ENCODE data around the gene PHLPP1. TPM values are rescaled to one million over a fixed set of nuclear protein-coding genes. Genes with fewer than 3 reads are reported as not detected.

The PHLPP1 gene
- total and polyA plus RNA-seq, 9 of the 15 experiments (the other 6 are each of a cell fraction or from before 2014, with no cell fraction given) = 0.56 to 9.0 (median 4.5) TPM

DNA sequence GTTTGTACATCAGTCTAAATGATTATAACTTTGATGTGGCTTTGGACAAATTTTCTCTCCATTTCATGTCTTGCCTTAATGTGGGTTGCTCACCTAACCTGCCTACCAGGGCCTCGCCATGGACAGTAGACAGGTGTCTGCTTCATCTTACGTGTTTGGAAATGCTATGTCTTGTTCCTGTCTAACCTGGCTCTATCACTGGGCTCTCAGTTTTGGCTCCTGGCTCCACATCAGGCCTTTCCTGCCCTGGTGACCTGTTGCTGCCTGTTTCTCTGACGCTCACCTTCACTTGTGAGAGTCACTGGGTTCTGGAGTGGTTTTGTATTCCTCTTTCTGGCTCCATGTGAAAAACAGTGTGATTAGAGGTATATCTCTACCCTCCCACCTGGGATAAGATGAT, 65.9 kb downstream of the PHLPP1 start (continued):
- no peak for TF ChIP-seq STAT5A (IDR thresholded peaks at IDR 0.05; ENCODE audit: borderline replicate concordance, low read length)
- no peak for TF ChIP-seq ARID2 (IDR thresholded peaks at IDR 0.05)
- TF ChIP-seq SOX6 (IDR thresholded peaks at IDR 0.05) = no peak

DNA sequence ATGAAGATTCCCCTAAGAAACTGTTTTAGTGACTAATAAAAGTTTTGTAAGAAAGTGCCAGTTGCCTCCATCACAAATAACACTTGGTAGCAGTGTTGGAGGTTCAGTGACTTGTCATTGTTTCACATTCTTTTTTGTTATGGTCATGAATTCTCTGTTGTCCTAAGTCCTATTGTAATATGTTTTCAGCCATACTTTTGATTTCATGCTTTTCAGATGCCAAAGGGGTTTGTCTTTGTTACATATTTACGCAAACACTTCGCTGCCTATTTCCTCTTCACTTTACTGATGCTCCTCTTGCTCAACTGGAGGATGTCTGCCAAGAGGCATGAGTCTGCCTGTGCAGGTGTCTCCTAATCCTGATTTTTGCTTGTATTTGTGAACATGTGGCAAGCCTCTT, 66.6 kb downstream of the PHLPP1 start:
- TF ChIP-seq NEUROD1 (IDR thresholded peaks at IDR 0.05; ENCODE audit: borderline replicate concordance, low read depth, low read length, partially characterized antibody) = no peak
- TF ChIP-seq, protein P1, sequence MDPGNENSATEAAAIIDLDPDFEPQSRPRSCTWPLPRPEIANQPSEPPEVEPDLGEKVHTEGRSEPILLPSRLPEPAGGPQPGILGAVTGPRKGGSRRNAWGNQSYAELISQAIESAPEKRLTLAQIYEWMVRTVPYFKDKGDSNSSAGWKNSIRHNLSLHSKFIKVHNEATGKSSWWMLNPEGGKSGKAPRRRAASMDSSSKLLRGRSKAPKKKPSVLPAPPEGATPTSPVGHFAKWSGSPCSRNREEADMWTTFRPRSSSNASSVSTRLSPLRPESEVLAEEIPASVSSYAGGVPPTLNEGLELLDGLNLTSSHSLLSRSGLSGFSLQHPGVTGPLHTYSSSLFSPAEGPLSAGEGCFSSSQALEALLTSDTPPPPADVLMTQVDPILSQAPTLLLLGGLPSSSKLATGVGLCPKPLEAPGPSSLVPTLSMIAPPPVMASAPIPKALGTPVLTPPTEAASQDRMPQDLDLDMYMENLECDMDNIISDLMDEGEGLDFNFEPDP (CRISPR knock-in tag; IDR thresholded peaks at IDR 0.05) = no peak
- TF ChIP-seq TARDBP (IDR thresholded peaks at IDR 0.05) = no peak
- DNase-seq (ENCODE audit: extremely low read depth in 1 of 4, low spot score in 3 of 4) = no peak
- Histone ChIP-seq H3K4me1 (replicated peaks in 1 of 2; ENCODE audit: control insufficient read depth in 2 of 2, insufficient read depth in 2 of 2, low read length in 2 of 2) (peaks cover 0 to 14% of the 10 kb centered on the region in 2 experiments; a peak in 2 of 5 replicates), H3K79me2 (ENCODE audit: control insufficient read depth, insufficient read depth, low read length) (peaks cover 67% of the 10 kb centered on the region), H3K9me1 (ENCODE audit: control insufficient read depth, insufficient read depth, low read length) (no peaks in the 10 kb centered on the region), H3K27me3 (ENCODE audit: control insufficient read depth in 2 of 2, insufficient read depth in 2 of 2, low read length in 2 of 2) (no peaks in the 10 kb centered on the region), H3K4me3 (no peak overlapping the region), H2AFZ (ENCODE audit: low read depth, low read length) (no peak overlapping the region), H3K4me2 (ENCODE audit: insufficient read depth, low read length) (no peak overlapping the region), H3K9me3 (replicated peaks; ENCODE audit: control insufficient read depth, insufficient read depth, low read depth, low read length) (no peaks in the 10 kb centered on the region), H4K20me1 (replicated peaks; ENCODE audit: control insufficient read depth, insufficient read depth, low read length) (peaks cover 4% of the 10 kb centered on the region; the same call in 1 of the 2 replicates), H3K36me3 (ENCODE audit: control insufficient read depth, insufficient read depth, low read length) (no peaks in the 10 kb centered on the region), H3K27ac (ENCODE audit: extremely low read depth, low read depth, low read length) (no peak overlapping the region), H3K9ac (ENCODE audit: insufficient read depth in 1 of 2, low read depth in 2 of 2, low read length in 2 of 2) (no peak overlapping the region)
- 82% methylated on average over 2 of the region's 2 CpGs for WGBS (ENCODE audit: insufficient coverage, low coverage, missing lambda C conversion rate)
- intact Hi-C loops (cut with micrococcal nuclease) (no loop called here), in situ Hi-C loops (cut with MboI) (no loop called here)
- POLR2A ChIA-PET = no interaction called here
- CTCF ChIA-PET (ENCODE audit: low intra/inter-chr PET ratio) = no interaction called here
- no peak for FAIRE-seq
- BruUV-seq (replicated peaks) = no TSS peak
- no peak for ATAC-seq
